ENCODE results near the gene LEPR. TPM values are rescaled to one million over a fixed set of nuclear protein-coding genes. Genes with fewer than 3 reads are reported as not detected.

The LEPR gene
- total and polyA plus RNA-seq, 2 donors (not counting 1 experiment from before 2014, with no cell fraction given), result 8.0 to 20.1 TPM

DNA sequence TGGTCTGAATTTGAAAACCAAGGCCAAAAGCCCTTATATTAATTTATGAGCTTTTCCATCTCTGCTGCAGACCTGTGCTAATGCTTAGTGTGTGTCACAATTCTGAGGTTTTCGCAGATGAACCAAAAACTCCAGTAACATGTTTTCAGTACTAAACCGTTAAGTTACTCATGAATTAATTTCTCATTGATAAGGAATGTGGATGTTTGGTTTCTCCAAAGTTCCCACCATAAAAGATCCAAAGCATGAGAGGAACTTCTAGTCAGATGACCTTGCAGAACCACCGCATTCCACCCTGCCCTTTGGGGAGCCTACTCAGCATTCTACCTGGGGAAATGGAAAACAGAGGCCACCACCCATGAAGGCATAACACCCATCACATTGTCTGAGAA, 7.5 kb upstream of the LEPR start:
- Histone ChIP-seq H2AFZ (ENCODE audit: low read length) (no peak overlapping the region), H3K4me3 (replicated peaks in 1 of 4; ENCODE audit: control extremely low read depth in 1 of 4, insufficient read depth in 1 of 4, low read depth in 3 of 4, low read length in 4 of 4) (no peak overlapping the region), H3K27ac (ENCODE audit: insufficient read depth, low read length) (no peak overlapping the region), H3K9ac (ENCODE audit: insufficient read depth, low read length) (no peak overlapping the region), H3K4me1 (ENCODE audit: control insufficient read depth, extremely low read depth, insufficient read depth, low read length) (no peaks in the 10 kb centered on the region), H4K20me1 (ENCODE audit: control insufficient read depth, extremely low read depth, insufficient read depth, low read length) (no peaks in the 10 kb centered on the region), H3K27me3 (ENCODE audit: control insufficient read depth, insufficient read depth, low read length) (no peaks in the 10 kb centered on the region), H3K4me2 (ENCODE audit: extremely low read depth, insufficient read depth, low read length) (no peak overlapping the region), H3K36me3 (ENCODE audit: control insufficient read depth, insufficient read depth, low read length) (no peaks in the 10 kb centered on the region), H3K9me3 (ENCODE audit: control insufficient read depth, insufficient read depth, low read depth, low read length) (no peaks in the 10 kb centered on the region), H3K79me2 (ENCODE audit: control insufficient read depth, insufficient read depth, low read length) (no peaks in the 10 kb centered on the region)
- peak in 1 of 2 donors; percentile 82 for DNase-seq (ENCODE audit: low read depth in 2 of 2)
- TF ChIP-seq, protein P1, sequence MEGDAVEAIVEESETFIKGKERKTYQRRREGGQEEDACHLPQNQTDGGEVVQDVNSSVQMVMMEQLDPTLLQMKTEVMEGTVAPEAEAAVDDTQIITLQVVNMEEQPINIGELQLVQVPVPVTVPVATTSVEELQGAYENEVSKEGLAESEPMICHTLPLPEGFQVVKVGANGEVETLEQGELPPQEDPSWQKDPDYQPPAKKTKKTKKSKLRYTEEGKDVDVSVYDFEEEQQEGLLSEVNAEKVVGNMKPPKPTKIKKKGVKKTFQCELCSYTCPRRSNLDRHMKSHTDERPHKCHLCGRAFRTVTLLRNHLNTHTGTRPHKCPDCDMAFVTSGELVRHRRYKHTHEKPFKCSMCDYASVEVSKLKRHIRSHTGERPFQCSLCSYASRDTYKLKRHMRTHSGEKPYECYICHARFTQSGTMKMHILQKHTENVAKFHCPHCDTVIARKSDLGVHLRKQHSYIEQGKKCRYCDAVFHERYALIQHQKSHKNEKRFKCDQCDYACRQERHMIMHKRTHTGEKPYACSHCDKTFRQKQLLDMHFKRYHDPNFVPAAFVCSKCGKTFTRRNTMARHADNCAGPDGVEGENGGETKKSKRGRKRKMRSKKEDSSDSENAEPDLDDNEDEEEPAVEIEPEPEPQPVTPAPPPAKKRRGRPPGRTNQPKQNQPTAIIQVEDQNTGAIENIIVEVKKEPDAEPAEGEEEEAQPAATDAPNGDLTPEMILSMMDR (conservative IDR thresholded peaks at IDR 0.05 in 1 of 2, IDR thresholded peaks at IDR 0.05 in 1 of 2; ENCODE audit: low read depth in 1 of 2, low read length in 2 of 2), result no peak
- TF ChIP-seq EZH2 (IDR thresholded peaks at IDR 0.05; ENCODE audit: low read length, missing control alignments), result no peak

DNA sequence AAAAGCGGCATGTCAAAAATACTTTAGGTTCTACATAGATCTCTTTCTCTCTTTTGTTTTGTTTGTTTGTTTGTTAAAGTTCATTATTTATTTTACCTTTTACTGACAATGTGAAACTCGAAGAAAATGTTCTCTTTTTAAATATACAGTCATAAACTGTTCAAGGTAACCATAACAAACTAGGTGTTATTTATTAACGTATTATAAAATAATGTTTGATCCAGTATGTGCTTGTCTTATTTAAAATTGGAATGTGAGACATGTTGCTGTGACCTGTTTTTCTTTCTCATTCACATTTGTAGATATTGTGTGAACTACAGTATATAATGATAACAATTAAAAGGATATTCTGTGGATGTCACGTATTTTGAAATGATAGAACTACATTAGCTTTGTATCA, 5.9 kb upstream of the LEPR start:
- Histone ChIP-seq H4K20me1 (ENCODE audit: control insufficient read depth, extremely low read depth, insufficient read depth, low read length) (no peaks in the 10 kb centered on the region), H3K4me1 (ENCODE audit: control insufficient read depth, extremely low read depth, insufficient read depth, low read length) (peaks cover under 1% of the 10 kb centered on the region), H3K27ac (ENCODE audit: insufficient read depth, low read length) (no peak overlapping the region), H3K4me2 (ENCODE audit: extremely low read depth, insufficient read depth, low read length) (no peak overlapping the region), H3K36me3 (ENCODE audit: control insufficient read depth, insufficient read depth, low read length) (no peaks in the 10 kb centered on the region), H3K4me3 (replicated peaks in 1 of 4; ENCODE audit: control extremely low read depth in 1 of 4, insufficient read depth in 1 of 4, low read depth in 3 of 4, low read length in 4 of 4) (no peak overlapping the region), H3K27me3 (ENCODE audit: control insufficient read depth, insufficient read depth, low read length) (no peaks in the 10 kb centered on the region), H3K9me3 (ENCODE audit: control insufficient read depth, insufficient read depth, low read depth, low read length) (no peaks in the 10 kb centered on the region), H3K9ac (ENCODE audit: insufficient read depth, low read length) (no peak overlapping the region), H3K79me2 (ENCODE audit: control insufficient read depth, insufficient read depth, low read length) (no peaks in the 10 kb centered on the region), H2AFZ (ENCODE audit: low read length) (no peak overlapping the region)
- TF ChIP-seq EZH2 (IDR thresholded peaks at IDR 0.05; ENCODE audit: low read length, missing control alignments), result no peak
- TF ChIP-seq, protein P1 (conservative IDR thresholded peaks at IDR 0.05 in 1 of 2, IDR thresholded peaks at IDR 0.05 in 1 of 2; ENCODE audit: low read depth in 1 of 2, low read length in 2 of 2), result no peak
- no peak for DNase-seq (ENCODE audit: low read depth in 2 of 2)

DNA sequence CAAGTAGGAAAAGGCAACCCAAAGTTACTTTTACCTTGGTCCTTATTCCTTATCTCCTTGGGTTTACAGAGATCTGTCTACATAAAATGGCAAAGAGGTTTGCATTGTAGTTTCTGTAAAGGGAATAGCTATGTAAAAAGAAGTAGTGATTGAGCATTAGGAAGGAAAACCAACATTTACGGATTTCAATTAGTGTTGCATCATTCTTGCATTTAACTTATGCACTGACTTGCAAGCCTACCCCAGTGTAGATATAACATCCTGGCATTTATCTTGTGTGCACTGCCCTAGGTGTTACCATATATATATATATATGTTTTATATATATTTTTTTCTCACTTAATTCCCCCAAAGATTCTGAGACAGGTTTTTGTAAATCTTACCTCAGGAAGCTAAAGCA, 3.7 kb upstream of the LEPR start:
- peaks cover 8% of the 10 kb centered on the region for H3K79me2 ChIP-seq (ENCODE audit: control insufficient read depth, insufficient read depth, low read length)
- no peaks in the 10 kb centered on the region for H3K36me3 ChIP-seq (ENCODE audit: control insufficient read depth, insufficient read depth, low read length)
- TF ChIP-seq EZH2 (IDR thresholded peaks at IDR 0.05; ENCODE audit: low read length, missing control alignments), result no peak
- TF ChIP-seq, protein P1 (conservative IDR thresholded peaks at IDR 0.05 in 1 of 2, IDR thresholded peaks at IDR 0.05 in 1 of 2; ENCODE audit: low read depth in 1 of 2, low read length in 2 of 2), result no peak
- H3K4me1 ChIP-seq (ENCODE audit: control insufficient read depth, extremely low read depth, insufficient read depth, low read length), result peaks cover 2% of the 10 kb centered on the region
- H4K20me1 ChIP-seq (ENCODE audit: control insufficient read depth, extremely low read depth, insufficient read depth, low read length), result no peaks in the 10 kb centered on the region
- no peak overlapping the region for H2AFZ ChIP-seq (ENCODE audit: low read length)
- no peak overlapping the region for H3K27ac ChIP-seq (ENCODE audit: insufficient read depth, low read length)
- H3K4me3 ChIP-seq (replicated peaks in 1 of 4; ENCODE audit: control extremely low read depth in 1 of 4, insufficient read depth in 1 of 4, low read depth in 3 of 4, low read length in 4 of 4), result no peak overlapping the region
- no peak overlapping the region for H3K9ac ChIP-seq (ENCODE audit: insufficient read depth, low read length)
- no peak for DNase-seq (ENCODE audit: low read depth in 2 of 2)
- no peaks in the 10 kb centered on the region for H3K27me3 ChIP-seq (ENCODE audit: control insufficient read depth, insufficient read depth, low read length)
- H3K4me2 ChIP-seq (ENCODE audit: extremely low read depth, insufficient read depth, low read length), result no peak overlapping the region
- H3K9me3 ChIP-seq (ENCODE audit: control insufficient read depth, insufficient read depth, low read depth, low read length), result no peaks in the 10 kb centered on the region
